Esophagus muscularis mucosa (tissue), 4 donors: ENCODE data around the gene TDRD6.

Experiments
- EP300 ChIP-seq: sonication (generic); formaldehyde crosslinking; IDR thresholded peaks from one replicate; pipeline ENCODE4 v1.6.1; 2017; ENCODE audit warnings: antibody characterized with exemption
- POLR2A ChIP-seq: fragments of 450-650 bp; IDR thresholded peaks from one replicate; pipeline ENCODE4 v1.6.1; 2017; ENCODE audit warnings: antibody characterized with exemption, moderate library complexity, mild to moderate bottlenecking, low read depth
- TF ChIP-seq, protein P1 (sequence below), 3 experiments: fragments of 200-600 bp in 2 of 3; fragments of 450-650 bp in 1 of 3; sonication (generic) in 2 of 3; IDR thresholded peaks; one replicate each; pipeline ENCODE4 v1.5.1; 2017 to 2019; ENCODE audit warnings: antibody characterized with exemption in 3 of 3, mild to moderate bottlenecking in 2 of 3, moderate library complexity in 1 of 3

DNA sequence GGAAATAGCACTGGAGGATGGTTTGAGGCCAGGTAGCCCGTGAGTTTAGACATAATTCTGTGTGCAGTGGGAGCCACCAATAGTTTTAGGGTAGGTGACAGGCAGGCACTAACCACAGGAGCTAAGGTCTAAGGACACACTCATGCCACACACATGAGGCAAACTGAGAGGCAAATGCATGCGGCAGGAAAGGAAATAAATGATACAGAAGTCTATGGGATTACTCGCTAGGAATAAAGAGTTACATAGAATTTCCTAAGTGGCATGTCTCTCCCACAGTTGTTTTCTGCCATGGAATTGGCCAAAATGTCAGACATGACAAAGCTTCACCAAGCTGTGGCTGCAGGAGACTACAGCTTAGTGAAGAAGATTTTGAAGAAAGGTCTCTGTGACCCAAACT lies 64.0 kb downstream of the TDRD6 start:
- TF ChIP-seq POLR2A (no peak), EP300 (no peak)
- TF ChIP-seq, protein P1, sequence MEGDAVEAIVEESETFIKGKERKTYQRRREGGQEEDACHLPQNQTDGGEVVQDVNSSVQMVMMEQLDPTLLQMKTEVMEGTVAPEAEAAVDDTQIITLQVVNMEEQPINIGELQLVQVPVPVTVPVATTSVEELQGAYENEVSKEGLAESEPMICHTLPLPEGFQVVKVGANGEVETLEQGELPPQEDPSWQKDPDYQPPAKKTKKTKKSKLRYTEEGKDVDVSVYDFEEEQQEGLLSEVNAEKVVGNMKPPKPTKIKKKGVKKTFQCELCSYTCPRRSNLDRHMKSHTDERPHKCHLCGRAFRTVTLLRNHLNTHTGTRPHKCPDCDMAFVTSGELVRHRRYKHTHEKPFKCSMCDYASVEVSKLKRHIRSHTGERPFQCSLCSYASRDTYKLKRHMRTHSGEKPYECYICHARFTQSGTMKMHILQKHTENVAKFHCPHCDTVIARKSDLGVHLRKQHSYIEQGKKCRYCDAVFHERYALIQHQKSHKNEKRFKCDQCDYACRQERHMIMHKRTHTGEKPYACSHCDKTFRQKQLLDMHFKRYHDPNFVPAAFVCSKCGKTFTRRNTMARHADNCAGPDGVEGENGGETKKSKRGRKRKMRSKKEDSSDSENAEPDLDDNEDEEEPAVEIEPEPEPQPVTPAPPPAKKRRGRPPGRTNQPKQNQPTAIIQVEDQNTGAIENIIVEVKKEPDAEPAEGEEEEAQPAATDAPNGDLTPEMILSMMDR (IDR thresholded peaks at IDR 0.05): no peak
